Kidney epithelial cell (primary cell): ENCODE results near the gene RPS26. TPM values are rescaled to one million over a fixed set of nuclear protein-coding genes. Genes with fewer than 3 reads are reported as not detected.
"Not testable (repeated sequence)": the region's sequence is repeated elsewhere in the genome, so short reads cannot be mapped to it uniquely, and the experiment has no call there.

Experiments
- DNase-seq: peaks from one replicate; pipeline ENCODE4 v3.0.0-alpha.2; 2010; ENCODE audit warnings: low read depth
- H3K27me3 ChIP-seq: 2 replicates; pipeline ENCODE4 v1.6.0; 2011; ENCODE audit warnings: low read length; ENCODE audit not compliant: control insufficient read depth, insufficient read depth
- H3K36me3 ChIP-seq: 2 replicates; pipeline ENCODE4 v1.5.1; 2011; ENCODE audit warnings: low read length; ENCODE audit not compliant: control insufficient read depth, insufficient read depth
- H3K4me3 ChIP-seq: 2 replicates; pipeline ENCODE4 v1.5.1; 2011; ENCODE audit warnings: low read depth, mild to moderate bottlenecking, control low read depth, low read length
- total RNA-seq: library from RNA; depleted of rRNA; stranded (reverse); fragments of >200 nt; gene quantifications from 2 replicates; pipeline ENCODE4 v1.2.3, GENCODE V29; 2015
- TF ChIP-seq, protein P1 (sequence below): IDR thresholded peaks from 2 replicates; pipeline ENCODE4 v1.5.1; 2011; ENCODE audit warnings: mild to moderate bottlenecking, moderate library complexity, low read length, control low read depth, inconsistent platforms; ENCODE audit not compliant: insufficient read depth, poor library complexity, severe bottlenecking

The RPS26 gene
- total RNA-seq, 1 donor from 2014 or later, result 1,382 TPM

DNA sequence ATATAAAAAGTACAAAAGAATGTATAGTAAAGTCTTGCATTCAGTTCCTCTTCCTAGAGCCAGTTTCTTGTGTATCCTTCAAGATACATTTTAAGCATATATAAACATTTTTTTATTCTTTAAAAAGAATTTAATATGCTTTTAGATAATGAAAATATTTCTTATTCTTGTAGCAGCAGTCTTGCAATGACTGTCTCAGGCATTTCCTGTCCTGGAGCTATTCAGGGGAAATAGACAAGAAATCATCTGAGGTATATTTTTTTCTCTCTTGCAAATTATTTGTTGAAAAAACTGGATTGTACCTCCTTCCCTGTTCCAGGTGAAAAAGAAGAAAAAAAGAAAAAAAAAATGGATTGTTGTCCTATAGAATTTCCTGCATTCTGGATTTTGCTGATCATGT lies 21.3 kb downstream of the RPS26 start:
- TF ChIP-seq, protein P1, sequence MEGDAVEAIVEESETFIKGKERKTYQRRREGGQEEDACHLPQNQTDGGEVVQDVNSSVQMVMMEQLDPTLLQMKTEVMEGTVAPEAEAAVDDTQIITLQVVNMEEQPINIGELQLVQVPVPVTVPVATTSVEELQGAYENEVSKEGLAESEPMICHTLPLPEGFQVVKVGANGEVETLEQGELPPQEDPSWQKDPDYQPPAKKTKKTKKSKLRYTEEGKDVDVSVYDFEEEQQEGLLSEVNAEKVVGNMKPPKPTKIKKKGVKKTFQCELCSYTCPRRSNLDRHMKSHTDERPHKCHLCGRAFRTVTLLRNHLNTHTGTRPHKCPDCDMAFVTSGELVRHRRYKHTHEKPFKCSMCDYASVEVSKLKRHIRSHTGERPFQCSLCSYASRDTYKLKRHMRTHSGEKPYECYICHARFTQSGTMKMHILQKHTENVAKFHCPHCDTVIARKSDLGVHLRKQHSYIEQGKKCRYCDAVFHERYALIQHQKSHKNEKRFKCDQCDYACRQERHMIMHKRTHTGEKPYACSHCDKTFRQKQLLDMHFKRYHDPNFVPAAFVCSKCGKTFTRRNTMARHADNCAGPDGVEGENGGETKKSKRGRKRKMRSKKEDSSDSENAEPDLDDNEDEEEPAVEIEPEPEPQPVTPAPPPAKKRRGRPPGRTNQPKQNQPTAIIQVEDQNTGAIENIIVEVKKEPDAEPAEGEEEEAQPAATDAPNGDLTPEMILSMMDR, result no peak
- no peaks in the 10 kb centered on the region for H3K36me3 ChIP-seq
- H3K27me3 ChIP-seq, result no peaks in the 10 kb centered on the region
- no peak overlapping the region for H3K4me3 ChIP-seq
- no peak for DNase-seq

DNA sequence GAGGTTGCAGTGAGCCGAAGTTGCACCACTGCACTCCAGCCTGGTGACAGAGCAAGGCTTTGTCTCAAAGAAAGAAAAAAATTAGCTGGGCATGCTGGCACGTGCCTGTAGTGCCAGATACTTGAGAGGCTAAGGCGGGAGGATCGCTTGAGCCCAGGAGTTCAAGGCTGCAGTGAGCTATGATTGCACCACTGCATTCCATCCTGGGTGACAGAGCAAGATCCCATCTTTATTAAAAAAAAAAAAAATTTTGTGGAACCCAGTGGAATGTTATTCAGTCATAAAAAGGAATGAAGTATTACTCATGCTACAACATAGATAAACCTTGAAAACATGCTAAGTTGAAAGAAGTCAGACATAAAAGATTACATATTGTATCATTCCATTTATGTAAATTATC lies 29.9 kb downstream of the RPS26 start:
- Histone ChIP-seq H3K4me3 (no peak overlapping the region), H3K36me3 (no peaks in the 10 kb centered on the region), H3K27me3 (no peaks in the 10 kb centered on the region)
- TF ChIP-seq, protein P1, result no peak
- no peak for DNase-seq

DNA sequence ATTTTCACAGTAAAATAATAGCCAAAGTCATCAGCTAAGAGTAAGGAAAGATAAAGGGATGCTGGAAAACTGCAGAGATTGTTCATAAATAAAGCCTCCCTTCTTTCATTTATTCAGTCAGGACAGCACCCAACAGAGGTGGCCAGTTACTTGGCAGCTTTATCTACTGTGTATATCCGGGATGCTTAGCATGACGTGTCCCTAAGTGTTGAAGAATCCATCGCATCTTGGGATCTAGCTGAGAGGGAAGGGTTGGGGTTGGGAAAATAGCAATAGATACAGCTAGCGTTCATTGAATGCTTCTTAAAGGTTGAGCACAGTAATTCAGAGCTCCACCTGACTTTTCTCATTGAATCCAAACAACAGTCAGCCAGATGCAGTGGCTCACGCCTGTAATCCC lies 32.7 kb downstream of the RPS26 start:
- no peak for DNase-seq
- Histone ChIP-seq H3K27me3 (no peaks in the 10 kb centered on the region), H3K4me3 (no peak overlapping the region), H3K36me3 (no peaks in the 10 kb centered on the region)
- TF ChIP-seq, protein P1, result no peak

DNA sequence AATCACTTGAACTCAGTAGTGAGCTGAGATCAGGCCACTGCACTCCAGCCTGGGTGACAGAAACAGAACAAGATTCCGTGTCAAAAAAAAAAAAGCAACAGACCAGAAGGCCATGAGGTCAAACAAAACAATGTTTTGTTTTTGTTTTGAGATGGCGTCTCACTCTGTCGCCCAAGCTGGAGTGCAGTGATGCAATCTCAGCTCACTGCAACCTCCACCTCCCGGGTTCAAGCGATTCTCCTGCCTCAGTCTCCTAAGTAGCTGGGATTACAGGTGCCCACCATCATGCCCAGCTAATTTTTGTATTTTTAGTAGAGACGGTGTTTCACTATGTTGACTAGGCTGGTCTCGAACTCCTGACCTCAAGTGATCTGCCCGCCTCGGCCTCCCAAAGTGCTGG lies 36.2 kb downstream of the RPS26 start:
- H3K4me3 ChIP-seq, H3K36me3 ChIP-seq, DNase-seq, H3K27me3 ChIP-seq: not testable (repeated sequence)

DNA sequence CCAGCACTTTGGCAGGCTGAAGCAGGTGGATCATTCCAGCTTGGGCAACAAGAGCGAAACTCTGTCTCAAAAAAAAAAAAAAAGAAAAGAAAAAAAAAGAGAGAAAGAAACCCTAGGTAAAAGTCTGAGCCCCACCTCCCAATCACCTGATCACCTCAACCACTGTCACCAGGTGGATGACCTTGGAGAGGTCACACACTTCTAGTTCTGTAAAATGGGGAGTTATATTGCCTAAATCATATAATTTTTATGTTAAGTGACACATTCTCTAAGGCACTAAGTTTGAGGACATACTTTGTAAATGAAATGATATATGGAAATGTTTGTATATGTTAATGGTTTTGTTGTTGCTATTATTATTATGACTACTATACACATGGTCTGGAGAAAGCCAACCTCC lies 36.7 kb downstream of the RPS26 start:
- Histone ChIP-seq H3K4me3 (no peak overlapping the region), H3K36me3 (no peaks in the 10 kb centered on the region), H3K27me3 (peaks cover 7% of the 10 kb centered on the region)
- TF ChIP-seq, protein P1, result no peak
- DNase-seq, result no peak

DNA sequence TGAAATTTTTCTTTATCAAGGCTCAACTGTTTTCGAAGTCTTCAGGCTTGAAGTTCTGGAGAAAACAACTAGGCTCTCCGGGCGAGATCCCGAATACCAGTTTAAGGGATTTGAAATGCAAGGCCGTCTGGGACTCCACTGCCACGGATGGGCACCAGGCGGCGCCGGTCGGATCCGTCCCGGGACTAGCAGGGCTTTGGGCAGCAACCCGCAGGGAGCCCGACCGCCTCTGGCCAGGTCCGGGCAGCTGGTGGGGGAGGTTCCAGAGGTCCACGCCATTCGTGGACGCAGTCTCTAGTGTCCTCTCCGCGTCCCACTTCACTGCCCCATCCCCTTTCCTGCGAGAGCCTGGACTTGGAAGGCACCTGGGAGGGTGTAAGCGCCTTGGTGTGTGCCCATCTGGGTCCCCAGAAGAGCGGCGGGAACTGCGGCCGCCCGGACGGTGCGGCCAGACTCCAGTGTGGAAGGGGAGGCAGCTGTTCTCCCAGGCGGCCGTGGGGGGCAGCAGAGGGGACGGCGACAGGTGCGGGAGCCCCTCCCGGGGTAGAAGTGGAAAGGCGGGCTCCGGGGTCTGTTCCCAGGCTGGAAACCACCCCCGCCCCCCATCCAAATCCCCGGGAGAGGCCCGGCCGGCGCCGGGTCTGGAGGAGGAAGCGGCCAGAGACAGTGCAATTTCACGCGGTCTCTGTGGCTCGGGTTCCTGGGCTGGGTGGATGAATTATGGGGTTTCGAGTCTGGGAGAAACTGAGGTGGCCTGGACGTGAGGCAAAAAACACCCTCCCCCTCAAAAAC lies 37.4 kb downstream of the RPS26 start:
- TF ChIP-seq, protein P1, result peak; percentile 85
- H3K36me3 ChIP-seq, result no peaks in the 10 kb centered on the region
- H3K4me3 ChIP-seq, result peak overlapping the region; percentile 50
- peaks cover 7% of the 10 kb centered on the region for H3K27me3 ChIP-seq
- peak; percentile 62 for DNase-seq
